A673 (cell line): ENCODE data around the gene A4GNT. TPM values are rescaled to one million over a fixed set of nuclear protein-coding genes. Genes with fewer than 3 reads are reported as not detected.
"Not testable (repeated sequence)": the region's sequence is repeated elsewhere in the genome, so short reads cannot be mapped to it uniquely, and the experiment has no call there.

Experiments
- BruUV-seq: library from RNA; stranded (reverse); fragments of 400-500 nt; replicated peaks from 2 replicates; lab custom pipeline; 2021; lab: Mats Ljungman, UMichigan
- CTCF ChIA-PET: fragments of 300-600 bp; sonication (Branson Sonifier 250); formaldehyde crosslinking; loops from one replicate; lab custom pipeline; 2022; ENCODE audit warnings: antibody characterized with exemption; lab: Charles Lee
- POLR2A ChIA-PET: fragments of 300-600 bp; sonication (Branson Sonifier 250); formaldehyde crosslinking; loops from one replicate; lab custom pipeline; 2022; ENCODE audit warnings: antibody characterized with exemption; ENCODE audit not compliant: low non-redundant PET; lab: Charles Lee
- DNase-seq: peaks from one replicate; pipeline ENCODE4 v3.0.0-alpha.2; 2015; ENCODE audit warnings: low spot score
- H3K27ac ChIP-seq: fragments of 200-600 bp; sonication (generic); 2 replicates; pipeline ENCODE4 v1.5.1; 2016; ENCODE audit warnings: mixed run types, low read depth, mild to moderate bottlenecking, mixed read lengths, antibody characterized with exemption, low read length; ENCODE audit not compliant: poor library complexity, severe bottlenecking
- H3K27me3 ChIP-seq: fragments of 200-600 bp; sonication (generic); replicated peaks from 2 replicates; pipeline ENCODE4 v1.6.1; 2017; ENCODE audit warnings: mixed run types, low read depth, mild to moderate bottlenecking, mixed read lengths, antibody characterized with exemption, low read length; ENCODE audit not compliant: insufficient read depth, poor library complexity
- H3K36me3 ChIP-seq: fragments of 200-600 bp; sonication (generic); 2 replicates; pipeline ENCODE4 v1.6.1; 2016; ENCODE audit warnings: mixed run types, mild to moderate bottlenecking, mixed read lengths, antibody characterized with exemption, low read length; ENCODE audit not compliant: insufficient read depth, poor library complexity, severe bottlenecking
- H3K4me1 ChIP-seq: fragments of 200-600 bp; sonication (generic); 2 replicates; pipeline ENCODE4 v1.6.1; 2017; ENCODE audit warnings: mixed run types, mild to moderate bottlenecking, mixed read lengths, antibody characterized with exemption, low read length; ENCODE audit not compliant: insufficient read depth, poor library complexity, severe bottlenecking
- H3K4me3 ChIP-seq: fragments of 200-600 bp; sonication (generic); 2 replicates; pipeline ENCODE4 v1.5.1; 2016; ENCODE audit warnings: low read depth, mixed run types, mild to moderate bottlenecking, mixed read lengths, low read length; ENCODE audit not compliant: poor library complexity, severe bottlenecking
- H3K9me3 ChIP-seq: fragments of 200-600 bp; sonication (generic); 2 replicates; pipeline ENCODE4 v1.6.1; 2016; ENCODE audit warnings: mixed run types, low read depth, mild to moderate bottlenecking, mixed read lengths, antibody characterized with exemption, low read length; ENCODE audit not compliant: poor library complexity, severe bottlenecking
- CTCF ChIP-seq: fragments of 300-800, 200-600 bp; sonication (generic); conservative IDR thresholded peaks from 2 replicates; pipeline ENCODE4 v1.5.1; 2017; ENCODE audit warnings: low read depth, mild to moderate bottlenecking, antibody characterized with exemption, low read length, moderate library complexity, mixed read lengths
- EZH2 ChIP-seq: fragments of 200-600 bp; sonication (generic); IDR thresholded peaks from 2 replicates; pipeline ENCODE4 v1.6.1; 2017; ENCODE audit warnings: borderline replicate concordance, low read depth, mild to moderate bottlenecking, mixed read lengths, antibody characterized with exemption, low read length; ENCODE audit not compliant: poor library complexity, severe bottlenecking
- intact Hi-C: fragments of 100-400 bp; cut with micrococcal nuclease; formaldehyde crosslinking; loops from one replicate; pipeline ENCODE4 v1.10.0; 2022; ENCODE audit not compliant: unreplicated experiment
- total RNA-seq: library from RNA; stranded (reverse); gene quantifications from 2 replicates; pipeline ENCODE4 v1.2.3, GENCODE V29; 2021

Gene A4GNT
- total RNA-seq, 1 experiment from 2014 or later, result not detected

GRCh38 chr3:138157743-138158142 is 25.6 kb upstream of the A4GNT start:
- ChIA-PET CTCF (no interaction called here), POLR2A (interaction anchor here (0.6 to 0.7 kb wide), 2 partner anchors 10 to 29 kb away, joined by 3 to 23 read pairs; no protein-coding TSS in a partner anchor)
- no TSS peak for BruUV-seq
- intact Hi-C loops, result no loop called here
- H3K36me3 ChIP-seq, result peaks cover 23% of the 10 kb centered on the region
- no peak for TF ChIP-seq EZH2
- TF ChIP-seq CTCF, result no peak
- no peaks in the 10 kb centered on the region for H3K4me1 ChIP-seq
- H3K9me3 ChIP-seq, result no peaks in the 10 kb centered on the region
- H3K27me3 ChIP-seq, result no peaks in the 10 kb centered on the region
- DNase-seq, result no peak
- H3K27ac ChIP-seq, result no peak overlapping the region
- no peak overlapping the region for H3K4me3 ChIP-seq

GRCh38 chr3:138154534-138154933 is 22.3 kb upstream of the A4GNT start:
- CTCF ChIA-PET, result no interaction called here
- POLR2A ChIA-PET, result no interaction called here
- intact Hi-C loops, result no loop called here

GRCh38 chr3:138148503-138148902 is 16.3 kb upstream of the A4GNT start:
- H3K27ac ChIP-seq, result no peak overlapping the region
- intact Hi-C loops, result no loop called here
- DNase-seq, result peak; percentile 18
- ChIA-PET POLR2A (no interaction called here), CTCF (no interaction called here)
- H3K36me3 ChIP-seq, result no peaks in the 10 kb centered on the region
- no peaks in the 10 kb centered on the region for H3K9me3 ChIP-seq
- H3K4me3 ChIP-seq, result no peak overlapping the region
- TF ChIP-seq EZH2 (no peak), CTCF (no peak; the same call in 1 of the 2 replicates)
- H3K4me1 ChIP-seq, result no peaks in the 10 kb centered on the region
- no peaks in the 10 kb centered on the region for H3K27me3 ChIP-seq
- no TSS peak for BruUV-seq

More at GRCh38 chr3:138154534-138154933, 22.3 kb upstream of the A4GNT start:
- no peak for TF ChIP-seq CTCF
- TF ChIP-seq EZH2, result no peak
- Histone ChIP-seq H3K4me1 (no peaks in the 10 kb centered on the region), H3K9me3 (no peaks in the 10 kb centered on the region), H3K27ac (no peak overlapping the region), H3K4me3 (no peak overlapping the region), H3K27me3 (no peaks in the 10 kb centered on the region), H3K36me3 (no peaks in the 10 kb centered on the region)
- DNase-seq, result no peak
- BruUV-seq, result no TSS peak

- H3K36me3 ChIP-seq, H3K9me3 ChIP-seq, POLR2A ChIA-PET, DNase-seq, intact Hi-C loops, H3K4me3 ChIP-seq, H3K4me1 ChIP-seq, H3K27me3 ChIP-seq, H3K27ac ChIP-seq, BruUV-seq, CTCF ChIA-PET: not testable (repeated sequence)
Measured at GRCh38 chr3:138142181-138142580, 10.0 kb upstream of the A4GNT start.
